ENCODE data around the gene NXPE3.
A peak's percentile ranks its signal among the peaks of the same experiment; 100 is the strongest.

Gene NXPE3

GRCh38 chr3:101849714-101850245, 70.8 kb downstream of the NXPE3 start:
- DNase-seq (ENCODE audit: insufficient read length) (no peak), FAIRE-seq (peak; percentile 62)
- TF ChIP-seq POLR2AphosphoS5 (IDR thresholded peaks at IDR 0.05; ENCODE audit: low read depth, low read length), result peak; percentile 56; the same call in 1 of the 2 replicates
- TF ChIP-seq POLR2A (IDR thresholded peaks at IDR 0.05; ENCODE audit: low read depth, low read length), result no peak; the same call in 1 of the 2 replicates
- TF ChIP-seq TAF1 (IDR thresholded peaks at IDR 0.05; ENCODE audit: borderline replicate concordance, low read depth, low read length), result no peak

GRCh38 chr3:101850246-101851051, 71.4 kb downstream of the NXPE3 start:
- DNase-seq (ENCODE audit: insufficient read length) (no peak), FAIRE-seq (peak; percentile 86)
- TF ChIP-seq POLR2A (IDR thresholded peaks at IDR 0.05; ENCODE audit: low read depth, low read length) (no peak), TAF1 (IDR thresholded peaks at IDR 0.05; ENCODE audit: borderline replicate concordance, low read depth, low read length) (no peak), POLR2AphosphoS5 (IDR thresholded peaks at IDR 0.05; ENCODE audit: low read depth, low read length) (peak; percentile 57; the same call in 1 of the 2 replicates)

GRCh38 chr3:101851072-101851770, 72.2 kb downstream of the NXPE3 start:
- TF ChIP-seq TAF1 (IDR thresholded peaks at IDR 0.05; ENCODE audit: borderline replicate concordance, low read depth, low read length) (no peak), POLR2A (IDR thresholded peaks at IDR 0.05; ENCODE audit: low read depth, low read length) (no peak), POLR2AphosphoS5 (IDR thresholded peaks at IDR 0.05; ENCODE audit: low read depth, low read length) (no peak)
- FAIRE-seq (no peak), DNase-seq (ENCODE audit: insufficient read length) (no peak)

- FAIRE-seq (no peak), DNase-seq (ENCODE audit: insufficient read length) (no peak)
- no peak for TF ChIP-seq POLR2AphosphoS5 (IDR thresholded peaks at IDR 0.05; ENCODE audit: low read depth, low read length)
Measured at GRCh38 chr3:101851850-101852714, 73.1 kb downstream of the NXPE3 start.

GRCh38 chr3:101852983-101853840, 74.2 kb downstream of the NXPE3 start:
- no peak for TF ChIP-seq TAF1 (IDR thresholded peaks at IDR 0.05; ENCODE audit: borderline replicate concordance, low read depth, low read length)
- TF ChIP-seq POLR2AphosphoS5 (IDR thresholded peaks at IDR 0.05; ENCODE audit: low read depth, low read length), result peak; percentile 46
- TF ChIP-seq POLR2A (IDR thresholded peaks at IDR 0.05; ENCODE audit: low read depth, low read length), result peak; percentile 49; the same call in 1 of the 2 replicates
- FAIRE-seq, result peak; percentile 21

GRCh38 chr3:101853982-101854381, 75.0 kb downstream of the NXPE3 start:
- DNase-seq (ENCODE audit: insufficient read length) (no peak), FAIRE-seq (no peak)
- TF ChIP-seq TAF1 (IDR thresholded peaks at IDR 0.05; ENCODE audit: borderline replicate concordance, low read depth, low read length) (no peak), POLR2AphosphoS5 (IDR thresholded peaks at IDR 0.05; ENCODE audit: low read depth, low read length) (no peak), POLR2A (IDR thresholded peaks at IDR 0.05; ENCODE audit: low read depth, low read length) (no peak)

More at GRCh38 chr3:101852983-101853840, 74.2 kb downstream of the NXPE3 start:
- DNase-seq (ENCODE audit: insufficient read length), result no peak

- FAIRE-seq (peak; percentile 67), DNase-seq (ENCODE audit: insufficient read length) (no peak)
- no peak; the same call in 1 of the 2 replicates for TF ChIP-seq POLR2A (IDR thresholded peaks at IDR 0.05; ENCODE audit: low read depth, low read length)
- TF ChIP-seq TAF1 (IDR thresholded peaks at IDR 0.05; ENCODE audit: borderline replicate concordance, low read depth, low read length), result no peak
- TF ChIP-seq POLR2AphosphoS5 (IDR thresholded peaks at IDR 0.05; ENCODE audit: low read depth, low read length), result no peak; the same call in 1 of the 2 replicates
Measured at GRCh38 chr3:101854608-101855304, 75.7 kb downstream of the NXPE3 start.

- TF ChIP-seq TAF1 (IDR thresholded peaks at IDR 0.05; ENCODE audit: borderline replicate concordance, low read depth, low read length), result no peak
- TF ChIP-seq POLR2A (IDR thresholded peaks at IDR 0.05; ENCODE audit: low read depth, low read length), result 0 out of 2 replicates have a peak, but pooled peaks have one; percentile 52
- 0 out of 2 replicates have a peak, but pooled peaks have one; percentile 39 for TF ChIP-seq POLR2AphosphoS5 (IDR thresholded peaks at IDR 0.05; ENCODE audit: low read depth, low read length)
- DNase-seq (ENCODE audit: insufficient read length) (no peak), FAIRE-seq (peak; percentile 5)
Measured at GRCh38 chr3:101857301-101857741, 78.3 kb downstream of the NXPE3 start.

- TF ChIP-seq POLR2AphosphoS5 (IDR thresholded peaks at IDR 0.05; ENCODE audit: low read depth, low read length) (no peak), TAF1 (IDR thresholded peaks at IDR 0.05; ENCODE audit: borderline replicate concordance, low read depth, low read length) (no peak), POLR2A (IDR thresholded peaks at IDR 0.05; ENCODE audit: low read depth, low read length) (no peak)
- DNase-seq (ENCODE audit: insufficient read length) (no peak), FAIRE-seq (no peak)
Measured at GRCh38 chr3:101858464-101859030, 79.5 kb downstream of the NXPE3 start.
